Activated B cell treated with CpG ODN at 0.5 μM for 24 hours (primary cell): ENCODE data around the gene LSR. TPM values are rescaled to one million over a fixed set of nuclear protein-coding genes. Genes with fewer than 3 reads are reported as not detected.

Source experiments
- ATAC-seq: fragments of 200-7000 bp; cut with Tn5 transposase; one replicate; pipeline ENCODE4 v1.10.0; 2021; ENCODE audit warnings: low read depth, mild to moderate bottlenecking, moderate library complexity
- CTCF ChIA-PET: fragments of 350-600 bp; sonication (Branson Sonifier 250); formaldehyde crosslinking; loops from one replicate; lab custom pipeline; 2021; ENCODE audit warnings: antibody characterized with exemption; lab: Charles Lee
- POLR2A ChIA-PET: fragments of 350-600 bp; sonication (Branson Sonifier 250); formaldehyde crosslinking; loops from one replicate; lab custom pipeline; 2021; ENCODE audit warnings: antibody characterized with exemption; lab: Charles Lee
- DNase-seq: peaks from one replicate; pipeline ENCODE4 v3.0.0; 2022
- H3K27ac Mint-ChIP-seq: one replicate; pipeline ENCODE4 v1.8.0; 2020; ENCODE audit warnings: mixed read lengths
- H3K27me3 Mint-ChIP-seq: one replicate; pipeline ENCODE4 v1.8.0; 2021; ENCODE audit warnings: mixed read lengths
- H3K36me3 Mint-ChIP-seq: one replicate; pipeline ENCODE4 v1.8.0; 2021; ENCODE audit warnings: low read depth, mixed read lengths
- H3K4me1 Mint-ChIP-seq: one replicate; pipeline ENCODE4 v1.8.0; 2021; ENCODE audit warnings: mixed read lengths
- H3K4me3 Mint-ChIP-seq: one replicate; pipeline ENCODE4 v1.8.0; 2020; ENCODE audit warnings: mild to moderate bottlenecking, mixed read lengths
- H3K9me3 Mint-ChIP-seq: one replicate; pipeline ENCODE4 v1.8.0; 2020; ENCODE audit warnings: mixed read lengths
- intact Hi-C: fragments of 100-400 bp; cut with micrococcal nuclease; formaldehyde crosslinking; loops from one replicate; pipeline ENCODE4 v1.15.1; 2024
- total RNA-seq: library from RNA; stranded (reverse); gene quantifications from 2 replicates; pipeline ENCODE4 v1.2.3, GENCODE V29; 2022
- TF ChIP-seq, protein P1 (sequence below): fragments of 200-600 bp; IDR thresholded peaks from one replicate; pipeline ENCODE4 v1.8.0; 2022; ENCODE audit warnings: antibody characterized with exemption, mild to moderate bottlenecking

Gene LSR
- total RNA-seq, 1 donor from 2014 or later, result 18.0 TPM

- H3K9me3 Mint-ChIP-seq, result no peaks in the 10 kb centered on the region
- TF ChIP-seq, protein P1, sequence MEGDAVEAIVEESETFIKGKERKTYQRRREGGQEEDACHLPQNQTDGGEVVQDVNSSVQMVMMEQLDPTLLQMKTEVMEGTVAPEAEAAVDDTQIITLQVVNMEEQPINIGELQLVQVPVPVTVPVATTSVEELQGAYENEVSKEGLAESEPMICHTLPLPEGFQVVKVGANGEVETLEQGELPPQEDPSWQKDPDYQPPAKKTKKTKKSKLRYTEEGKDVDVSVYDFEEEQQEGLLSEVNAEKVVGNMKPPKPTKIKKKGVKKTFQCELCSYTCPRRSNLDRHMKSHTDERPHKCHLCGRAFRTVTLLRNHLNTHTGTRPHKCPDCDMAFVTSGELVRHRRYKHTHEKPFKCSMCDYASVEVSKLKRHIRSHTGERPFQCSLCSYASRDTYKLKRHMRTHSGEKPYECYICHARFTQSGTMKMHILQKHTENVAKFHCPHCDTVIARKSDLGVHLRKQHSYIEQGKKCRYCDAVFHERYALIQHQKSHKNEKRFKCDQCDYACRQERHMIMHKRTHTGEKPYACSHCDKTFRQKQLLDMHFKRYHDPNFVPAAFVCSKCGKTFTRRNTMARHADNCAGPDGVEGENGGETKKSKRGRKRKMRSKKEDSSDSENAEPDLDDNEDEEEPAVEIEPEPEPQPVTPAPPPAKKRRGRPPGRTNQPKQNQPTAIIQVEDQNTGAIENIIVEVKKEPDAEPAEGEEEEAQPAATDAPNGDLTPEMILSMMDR, result no peak
- ChIA-PET CTCF (interaction anchor here (0.8 kb wide), 1 partner anchor 158 kb away, joined by 3 read pairs; no protein-coding TSS in a partner anchor), POLR2A (interaction anchor here (0.6 to 1.7 kb wide), 2 partner anchors 21 to 108 kb away, joined by 3 to 4 read pairs; no protein-coding TSS in a partner anchor)
- no peaks in the 10 kb centered on the region for H3K36me3 Mint-ChIP-seq
- intact Hi-C loops, result no loop called here
- DNase-seq, result peak; percentile 4
- H3K4me3 Mint-ChIP-seq, result no peak overlapping the region
- no peak for ATAC-seq
- peaks cover 26% of the 10 kb centered on the region for H3K4me1 Mint-ChIP-seq
- H3K27me3 Mint-ChIP-seq, result no peaks in the 10 kb centered on the region
- H3K27ac Mint-ChIP-seq, result no peak overlapping the region
Observed at GRCh38 chr19:35225951-35226350, 22.9 kb upstream of the LSR start.

GRCh38 chr19:35226748-35227147 is 22.1 kb upstream of the LSR start:
- ATAC-seq, result no peak
- Mint-ChIP-seq H3K36me3 (no peaks in the 10 kb centered on the region), H3K4me1 (peaks cover 26% of the 10 kb centered on the region), H3K9me3 (no peaks in the 10 kb centered on the region), H3K27ac (no peak overlapping the region), H3K27me3 (no peaks in the 10 kb centered on the region), H3K4me3 (no peak overlapping the region)
- intact Hi-C loops, result no loop called here
- TF ChIP-seq, protein P1, result no peak
- ChIA-PET CTCF (no interaction called here), POLR2A (interaction anchor here (0.5 kb wide), 1 partner anchor 429 kb away, joined by 4 read pairs; no protein-coding TSS in a partner anchor)
- peak; percentile 0 for DNase-seq

- no peak within 1 kb of the TSS for H3K4me3 Mint-ChIP-seq
- TF ChIP-seq, protein P1, result no peak
- CTCF ChIA-PET, result no interaction called here
- intact Hi-C loops, result no loop called here
- H3K27ac Mint-ChIP-seq, result no peak within 1 kb of the TSS
- no peak for DNase-seq
- H3K27me3 Mint-ChIP-seq, result no peaks in the 10 kb centered on the region
- H3K36me3 Mint-ChIP-seq, result no peaks in the 10 kb centered on the region
- H3K4me1 Mint-ChIP-seq, result peaks cover 19% of the 10 kb centered on the region
- no peaks in the 10 kb centered on the region for H3K9me3 Mint-ChIP-seq
- POLR2A ChIA-PET, result interaction anchor here (0.6 kb wide), 1 partner anchor 18 kb away, joined by 3 read pairs; no protein-coding TSS in a partner anchor
- ATAC-seq, result no peak
Observed at GRCh38 chr19:35228177-35228930, 20.4 kb upstream of the LSR start, which contains the start of gene FAM187B. TSS of gene FAM187B (minus strand) at chr19:35228739. CDS start at chr19:35228680, 59 bp downstream.

- no peaks in the 10 kb centered on the region for H3K9me3 Mint-ChIP-seq
- no peak overlapping the region for H3K27ac Mint-ChIP-seq
- H3K4me1 Mint-ChIP-seq, result peaks cover 15% of the 10 kb centered on the region
- ATAC-seq, result no peak
- TF ChIP-seq, protein P1, result no peak
- CTCF ChIA-PET, result interaction anchor here (0.9 kb wide), 1 partner anchor 239 kb away, joined by 4 read pairs; no protein-coding TSS in a partner anchor
- no peaks in the 10 kb centered on the region for H3K27me3 Mint-ChIP-seq
- H3K36me3 Mint-ChIP-seq, result no peaks in the 10 kb centered on the region
- H3K4me3 Mint-ChIP-seq, result no peak overlapping the region
- intact Hi-C loops, result no loop called here
- DNase-seq, result no peak
- POLR2A ChIA-PET, result no interaction called here
Observed at GRCh38 chr19:35229601-35230000, 19.2 kb upstream of the LSR start.

GRCh38 chr19:35231956-35232645 is 16.7 kb upstream of the LSR start:
- no peak for DNase-seq
- intact Hi-C loops, result no loop called here
- H3K4me3 Mint-ChIP-seq, result no peak overlapping the region
- ATAC-seq, result no peak
- H3K36me3 Mint-ChIP-seq, result no peaks in the 10 kb centered on the region
- no peaks in the 10 kb centered on the region for H3K9me3 Mint-ChIP-seq
- no peaks in the 10 kb centered on the region for H3K27me3 Mint-ChIP-seq
- ChIA-PET POLR2A (interaction anchor here (0.7 kb wide), 2 partner anchors 40 to 53 kb away, joined by 3 read pairs; no protein-coding TSS in a partner anchor), CTCF (no interaction called here)
- peaks cover 8% of the 10 kb centered on the region for H3K4me1 Mint-ChIP-seq
- no peak overlapping the region for H3K27ac Mint-ChIP-seq
- TF ChIP-seq, protein P1, result no peak
